Suprapubic skin (tissue), 4 donors: ENCODE results near the gene GHRHR. TPM values are rescaled to one million over a fixed set of nuclear protein-coding genes. Genes with fewer than 3 reads are reported as not detected.

Source experiments
- DNase-seq, 2 donors: peaks; one replicate each; pipeline ENCODE4 v3.0.0-alpha.2; 2019; ENCODE audit warnings: low spot score in 2 of 2
- H3K27ac ChIP-seq: fragments of 200-600 bp; sonication (generic); one replicate; pipeline ENCODE4 v1.5.1; 2019
- H3K27me3 ChIP-seq: fragments of 200-600 bp; sonication (generic); one replicate; pipeline ENCODE4 v1.5.1; 2019
- H3K36me3 ChIP-seq: fragments of 200-600 bp; sonication (generic); one replicate; pipeline ENCODE4 v1.5.1; 2019
- H3K4me1 ChIP-seq: fragments of 200-600 bp; sonication (generic); one replicate; pipeline ENCODE4 v1.5.1; 2019
- H3K4me3 ChIP-seq: fragments of 200-600 bp; sonication (generic); one replicate; pipeline ENCODE4 v1.5.1; 2019; ENCODE audit warnings: mild to moderate bottlenecking
- H3K9me3 ChIP-seq: fragments of 200-600 bp; sonication (generic); one replicate; pipeline ENCODE4 v1.5.1; 2019
- CTCF ChIP-seq, 2 donors: fragments of 200-600 bp in 1 of 2; fragments of 450-650 bp in 1 of 2; sonication (generic) in 1 of 2; IDR thresholded peaks; one replicate each; pipeline ENCODE4 v1.5.1; 2016 to 2019; ENCODE audit warnings: antibody characterized with exemption in 2 of 2, mild to moderate bottlenecking in 1 of 2, moderate library complexity in 1 of 2
- EP300 ChIP-seq: sonication (generic); formaldehyde crosslinking; IDR thresholded peaks from one replicate; pipeline ENCODE4 v1.6.1; 2017; ENCODE audit warnings: antibody characterized with exemption
- POLR2A ChIP-seq, 2 donors: fragments of 450-650 bp; IDR thresholded peaks; one replicate each; pipeline ENCODE4 v1.6.1; 2017; ENCODE audit warnings: antibody characterized with exemption in 2 of 2, mild to moderate bottlenecking in 2 of 2, moderate library complexity in 2 of 2
- POLR2AphosphoS5 ChIP-seq, 3 donors: sonication (generic); formaldehyde crosslinking; IDR thresholded peaks; one replicate each; pipeline ENCODE4 v1.6.1; 2017; ENCODE audit warnings: antibody characterized with exemption in 3 of 3
- WGBS: methylation state at CpG from one replicate; pipeline ENCODE4 v1.1.5; 2018; 5-methylcytosine and 5-hydroxymethylcytosine counted together
- total RNA-seq, 4 donors: library from RNA; depleted of rRNA; stranded (reverse); fragments of >200 nt; gene quantifications; one replicate each; pipeline ENCODE4 v1.1.0, GENCODE V29; 2016

GHRHR gene
- total RNA-seq, 4 donors from 2014 or later, result 1.5 TPM; not detected in 3

GRCh38 chr7:30983914-30984247 is 20.1 kb downstream of the GHRHR start:
- no peak for DNase-seq
- 30% methylated on average over 12 of the region's 12 CpGs for WGBS
- TF ChIP-seq CTCF (IDR thresholded peaks at IDR 0.05), result no peak
- Histone ChIP-seq H3K9me3 (no peaks in the 10 kb centered on the region), H3K4me1 (peaks cover 32% of the 10 kb centered on the region), H3K27me3 (peaks cover 6% of the 10 kb centered on the region), H3K36me3 (no peaks in the 10 kb centered on the region), H3K4me3 (no peak overlapping the region), H3K27ac (no peak overlapping the region)

GRCh38 chr7:30984359-30985107 is 20.8 kb downstream of the GHRHR start:
- Histone ChIP-seq H3K27ac (no peak overlapping the region), H3K36me3 (no peaks in the 10 kb centered on the region), H3K4me1 (peaks cover 38% of the 10 kb centered on the region), H3K27me3 (peaks cover 3% of the 10 kb centered on the region), H3K4me3 (no peak overlapping the region), H3K9me3 (no peaks in the 10 kb centered on the region)
- TF ChIP-seq CTCF (IDR thresholded peaks at IDR 0.05), result no peak
- TF ChIP-seq EP300, result no peak
- no peak for TF ChIP-seq POLR2A (IDR thresholded peaks at IDR 0.05)
- no peak for TF ChIP-seq POLR2AphosphoS5 (IDR thresholded peaks at IDR 0.05)
- WGBS, result 39% methylated on average over 13 of the region's 13 CpGs
- DNase-seq, result no peak

- no peak for DNase-seq
- H3K27ac ChIP-seq, result no peak overlapping the region
- H3K9me3 ChIP-seq, result no peaks in the 10 kb centered on the region
- TF ChIP-seq EP300 (no peak), CTCF (IDR thresholded peaks at IDR 0.05) (no peak), POLR2A (IDR thresholded peaks at IDR 0.05) (no peak), POLR2AphosphoS5 (IDR thresholded peaks at IDR 0.05) (no peak)
- 82% methylated on average over 7 of the region's 7 CpGs for WGBS
- H3K27me3 ChIP-seq, result peaks cover 3% of the 10 kb centered on the region
- H3K36me3 ChIP-seq, result no peaks in the 10 kb centered on the region
- H3K4me3 ChIP-seq, result no peak overlapping the region
- peaks cover 39% of the 10 kb centered on the region for H3K4me1 ChIP-seq
Observed at GRCh38 chr7:30985756-30986155, 22.0 kb downstream of the GHRHR start.

GRCh38 chr7:30986331-30986730 is 22.6 kb downstream of the GHRHR start:
- TF ChIP-seq CTCF (IDR thresholded peaks at IDR 0.05) (no peak), POLR2AphosphoS5 (IDR thresholded peaks at IDR 0.05) (no peak), POLR2A (IDR thresholded peaks at IDR 0.05) (no peak), EP300 (no peak)
- peaks cover 3% of the 10 kb centered on the region for H3K27me3 ChIP-seq
- no peaks in the 10 kb centered on the region for H3K9me3 ChIP-seq
- H3K4me3 ChIP-seq, result no peak overlapping the region
- peaks cover 39% of the 10 kb centered on the region for H3K4me1 ChIP-seq
- 92% methylated on average over 8 of the region's 8 CpGs for WGBS
- DNase-seq, result no peak
- no peak overlapping the region for H3K27ac ChIP-seq
- H3K36me3 ChIP-seq, result no peaks in the 10 kb centered on the region

- no peak for DNase-seq
- 76% methylated on average over 16 of the region's 16 CpGs for WGBS
- no peak overlapping the region for H3K27ac ChIP-seq
- peaks cover 3% of the 10 kb centered on the region for H3K27me3 ChIP-seq
- H3K36me3 ChIP-seq, result no peaks in the 10 kb centered on the region
- no peak for TF ChIP-seq POLR2AphosphoS5 (IDR thresholded peaks at IDR 0.05)
- no peak for TF ChIP-seq CTCF (IDR thresholded peaks at IDR 0.05)
- TF ChIP-seq POLR2A (IDR thresholded peaks at IDR 0.05), result no peak
- TF ChIP-seq EP300, result no peak
- peaks cover 39% of the 10 kb centered on the region for H3K4me1 ChIP-seq
- no peak overlapping the region for H3K4me3 ChIP-seq
- H3K9me3 ChIP-seq, result no peaks in the 10 kb centered on the region
Observed at GRCh38 chr7:30986738-30987137, 23.0 kb downstream of the GHRHR start.
